PC-3 (cell line): ENCODE results near the gene DHRS4L2. TPM values are rescaled to one million over a fixed set of nuclear protein-coding genes. Genes with fewer than 3 reads are reported as not detected.
"Not testable (repeated sequence)": the region's sequence is repeated elsewhere in the genome, so short reads cannot be mapped to it uniquely, and the experiment has no call there.

ENCODE experiments used
- ATAC-seq: fragments of 200-7000 bp; cut with Tn5 transposase; 2 replicates; pipeline ENCODE4 v1.9.1; 2020; ENCODE audit warnings: mild to moderate bottlenecking, moderate library complexity
- BruUV-seq: library from RNA; stranded (reverse); fragments of 400-500 nt; replicated peaks from 2 replicates; lab custom pipeline; 2021; lab: Mats Ljungman, UMichigan
- CTCF ChIA-PET: fragments of 300-600 bp; sonication (Branson Sonifier 250); formaldehyde crosslinking; loops from one replicate; lab custom pipeline; 2022; ENCODE audit warnings: antibody characterized with exemption; lab: Charles Lee
- POLR2A ChIA-PET: fragments of 300-600 bp; sonication (Branson Sonifier 250); formaldehyde crosslinking; loops from one replicate; lab custom pipeline; 2022; ENCODE audit warnings: antibody characterized with exemption; ENCODE audit not compliant: unreplicated experiment; lab: Charles Lee
- DNase-seq: peaks from one replicate; pipeline ENCODE4 v3.0.0-alpha.2; 2015
- H2AFZ ChIP-seq: fragments of 300-600 bp; sonication (generic); 2 replicates; pipeline ENCODE4 v1.6.0; 2016; ENCODE audit warnings: antibody characterized with exemption, low read length
- H3F3A ChIP-seq: fragments of 300-600 bp; sonication (generic); one replicate; pipeline ENCODE4 v1.6.0; 2017; ENCODE audit warnings: antibody characterized with exemption, low read length, control low read depth, mild to moderate bottlenecking; ENCODE audit not compliant: unreplicated experiment
- H3K27ac ChIP-seq: fragments of 300-600 bp; sonication (generic); 2 replicates; pipeline ENCODE4 v1.5.1; 2016; ENCODE audit warnings: mild to moderate bottlenecking, low read length
- H3K27me3 ChIP-seq: fragments of 300-600 bp; sonication (generic); 2 replicates; pipeline ENCODE4 v1.6.1; 2016; ENCODE audit warnings: low read length, mixed read lengths
- H3K36me3 ChIP-seq: fragments of 300-600 bp; sonication (generic); 2 replicates; pipeline ENCODE4 v1.6.1; 2016; ENCODE audit warnings: low read depth, mixed run types, low read length, mixed read lengths
- H3K4me1 ChIP-seq: fragments of 300-600 bp; sonication (generic); 2 replicates; pipeline ENCODE4 v1.5.1; 2016; ENCODE audit warnings: low read length; ENCODE audit not compliant: insufficient read depth
- H3K4me2 ChIP-seq: fragments of 300-600 bp; sonication (generic); 2 replicates; pipeline ENCODE4 v1.6.0; 2016; ENCODE audit warnings: low read length
- H3K4me3 ChIP-seq: fragments of 300-600 bp; sonication (generic); 2 replicates; pipeline ENCODE4 v1.5.1; 2016; ENCODE audit warnings: mild to moderate bottlenecking, low read length, mixed read lengths
- H3K79me2 ChIP-seq: fragments of 300-600 bp; sonication (generic); 2 replicates; pipeline ENCODE4 v1.6.1; 2017; ENCODE audit warnings: low read length, mixed read lengths
- H3K9ac ChIP-seq: fragments of 300-600 bp; sonication (generic); 2 replicates; pipeline ENCODE4 v1.6.0; 2016; ENCODE audit warnings: mild to moderate bottlenecking, low read length
- H3K9me2 ChIP-seq: fragments of 300-600 bp; sonication (generic); replicated peaks from 2 replicates; pipeline ENCODE4 v1.6.1; 2016; ENCODE audit warnings: mixed run types, low read length, mixed read lengths
- H3K9me3 ChIP-seq: fragments of 300-600 bp; sonication (generic); 2 replicates; pipeline ENCODE4 v1.6.1; 2016; ENCODE audit warnings: low read length, mixed read lengths
- H4K20me1 ChIP-seq: fragments of 300-600 bp; sonication (generic); 2 replicates; pipeline ENCODE4 v1.6.1; 2016; ENCODE audit warnings: low read length, mixed read lengths
- EZH2 ChIP-seq: fragments of 300-600 bp; sonication (generic); IDR thresholded peaks from one replicate; pipeline ENCODE4 v1.6.1; 2017; ENCODE audit warnings: antibody characterized with exemption, mild to moderate bottlenecking, low read length; ENCODE audit not compliant: unreplicated experiment
- intact Hi-C: fragments of 100-400 bp; cut with micrococcal nuclease; formaldehyde crosslinking; loops from 2 replicates; pipeline ENCODE4 v1.9.0; 2023
- total RNA-seq: library from RNA; depleted of rRNA; stranded (reverse); fragments of >200 nt; gene quantifications from 2 replicates; pipeline ENCODE4 v1.2.3, GENCODE V29; 2014
- TF ChIP-seq, protein P1 (sequence below): fragments of 300-600 bp; sonication (generic); conservative IDR thresholded peaks from 2 replicates; pipeline ENCODE4 v1.5.1; 2017; ENCODE audit warnings: antibody characterized with exemption, low read depth, mild to moderate bottlenecking, low read length

DHRS4L2 gene
- total RNA-seq, 1 experiment from 2014 or later: 16.5 TPM

DNA sequence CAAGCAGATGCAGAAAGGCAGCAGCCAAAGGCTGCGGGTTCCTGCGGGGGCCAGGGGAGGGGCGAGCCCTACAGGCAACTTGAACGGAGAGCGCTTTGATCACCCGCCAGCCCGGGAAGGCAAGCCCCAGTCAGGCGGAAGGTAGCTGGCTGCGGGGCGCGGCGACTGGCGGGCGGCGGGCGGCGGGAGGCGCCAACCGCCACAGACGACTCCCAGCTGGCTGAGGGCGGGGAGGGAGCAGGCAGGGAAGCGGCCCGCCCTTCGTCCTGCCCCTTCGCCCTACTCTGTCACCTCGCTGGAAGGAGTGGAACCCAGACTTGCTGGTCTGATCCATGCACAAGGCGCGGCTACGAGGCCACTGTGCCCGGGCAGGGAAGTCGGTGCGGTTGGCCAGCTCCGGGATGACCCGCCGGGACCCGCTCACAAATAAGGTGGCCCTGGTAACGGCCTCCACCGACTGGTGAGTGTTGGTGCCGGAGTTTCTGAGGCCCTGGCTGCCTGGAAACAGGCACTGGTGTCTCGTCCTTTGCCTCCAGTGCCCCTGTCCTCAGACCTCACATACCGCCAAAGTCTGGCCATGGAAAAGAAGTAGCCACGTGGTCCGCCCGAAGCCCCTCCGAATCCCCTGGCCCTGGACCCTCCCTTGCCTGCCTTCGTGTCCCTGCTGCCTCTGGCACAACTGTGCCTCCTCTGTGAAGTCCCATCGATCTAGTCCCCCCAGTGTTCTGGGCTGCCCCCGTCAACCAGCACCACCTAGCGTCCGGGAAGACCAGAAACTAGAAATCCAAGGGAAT is 47.6 kb downstream of the DHRS4L2 start:
- Histone ChIP-seq H3K9me2 (no peaks in the 10 kb centered on the region), H3K79me2 (no peaks in the 10 kb centered on the region), H3K4me1 (no peaks in the 10 kb centered on the region), H3K9me3 (0 out of 2 replicates have a peak, but pooled peaks cover 7% of the 10 kb centered on the region), H3K36me3 (no peaks in the 10 kb centered on the region), H2AFZ (peak overlapping the region; percentile 94), H3F3A (no peaks in the 10 kb centered on the region), H3K4me3 (peak overlapping the region; percentile 71), H4K20me1 (no peaks in the 10 kb centered on the region), H3K27me3 (no peaks in the 10 kb centered on the region), H3K27ac (no peak overlapping the region), H3K4me2 (peak overlapping the region; percentile 90), H3K9ac (peak overlapping the region; percentile 49)
- ChIA-PET CTCF (no interaction called here), POLR2A (no interaction called here)
- BruUV-seq: TSS peak; percentile 89
- intact Hi-C loops: loop anchor here (1.0 kb wide), 1 partner anchor 22 kb away; no protein-coding TSS in a partner anchor
- peak; percentile 97 for ATAC-seq
- DNase-seq: peak; percentile 70
- TF ChIP-seq EZH2: no peak
- TF ChIP-seq, protein P1, sequence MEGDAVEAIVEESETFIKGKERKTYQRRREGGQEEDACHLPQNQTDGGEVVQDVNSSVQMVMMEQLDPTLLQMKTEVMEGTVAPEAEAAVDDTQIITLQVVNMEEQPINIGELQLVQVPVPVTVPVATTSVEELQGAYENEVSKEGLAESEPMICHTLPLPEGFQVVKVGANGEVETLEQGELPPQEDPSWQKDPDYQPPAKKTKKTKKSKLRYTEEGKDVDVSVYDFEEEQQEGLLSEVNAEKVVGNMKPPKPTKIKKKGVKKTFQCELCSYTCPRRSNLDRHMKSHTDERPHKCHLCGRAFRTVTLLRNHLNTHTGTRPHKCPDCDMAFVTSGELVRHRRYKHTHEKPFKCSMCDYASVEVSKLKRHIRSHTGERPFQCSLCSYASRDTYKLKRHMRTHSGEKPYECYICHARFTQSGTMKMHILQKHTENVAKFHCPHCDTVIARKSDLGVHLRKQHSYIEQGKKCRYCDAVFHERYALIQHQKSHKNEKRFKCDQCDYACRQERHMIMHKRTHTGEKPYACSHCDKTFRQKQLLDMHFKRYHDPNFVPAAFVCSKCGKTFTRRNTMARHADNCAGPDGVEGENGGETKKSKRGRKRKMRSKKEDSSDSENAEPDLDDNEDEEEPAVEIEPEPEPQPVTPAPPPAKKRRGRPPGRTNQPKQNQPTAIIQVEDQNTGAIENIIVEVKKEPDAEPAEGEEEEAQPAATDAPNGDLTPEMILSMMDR: peak; percentile 85

DNA sequence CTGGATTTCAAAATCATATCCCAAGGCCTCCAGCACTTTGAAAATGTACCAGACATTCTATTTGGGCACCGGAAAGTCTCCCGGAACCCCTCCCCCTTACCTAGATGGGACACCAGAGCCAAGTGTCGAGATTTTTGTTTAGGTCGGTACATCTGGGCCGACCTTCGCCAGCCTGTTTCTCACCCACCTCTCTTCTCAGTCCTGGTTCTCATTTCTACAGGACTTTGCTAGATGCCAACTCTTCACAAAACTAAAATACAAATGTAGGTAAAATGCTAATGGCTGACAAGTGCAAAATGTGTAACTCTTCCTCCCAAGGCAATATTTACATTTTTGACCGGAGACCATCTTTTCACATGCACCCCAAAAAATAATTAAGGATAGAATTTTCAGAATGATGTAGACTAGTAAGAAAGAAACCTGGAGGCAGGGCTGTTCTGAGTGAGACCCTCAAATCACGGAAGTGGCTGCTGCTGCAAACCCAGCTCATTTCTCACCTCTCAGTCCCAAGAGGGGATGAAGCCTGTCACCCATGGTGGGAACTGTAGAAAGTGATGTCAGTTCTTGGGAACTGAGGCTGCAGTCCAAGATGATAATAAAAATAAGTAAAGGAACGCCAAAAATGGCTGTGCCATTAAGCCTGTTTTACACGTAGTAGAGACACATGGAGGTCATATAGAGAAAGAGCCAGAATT is 48.4 kb downstream of the DHRS4L2 start:
- H3K9ac ChIP-seq: peak overlapping the region; percentile 49; the same call in 1 of the 2 replicates
- POLR2A ChIA-PET, BruUV-seq: not testable (repeated sequence)

More for the DNA sequence above, 48.4 kb downstream of the DHRS4L2 start:
- H4K20me1 ChIP-seq, H3K36me3 ChIP-seq, ATAC-seq, H3K27ac ChIP-seq, H3F3A ChIP-seq, H3K27me3 ChIP-seq, H3K9me3 ChIP-seq, H3K79me2 ChIP-seq, H3K9me2 ChIP-seq, DNase-seq, H3K4me1 ChIP-seq, CTCF ChIA-PET: not testable (repeated sequence)
- peak overlapping the region; percentile 94; the same call in 1 of the 2 replicates for H2AFZ ChIP-seq
- intact Hi-C loops: loop anchor here (1.0 kb wide), 1 partner anchor 23 kb away; no protein-coding TSS in a partner anchor
- peak overlapping the region; percentile 90 for H3K4me2 ChIP-seq
- H3K4me3 ChIP-seq: peak overlapping the region; percentile 71
- TF ChIP-seq, protein P1: peak; percentile 4; the same call in 1 of the 2 replicates
